Astrocyte of the cerebellum (primary cell): Measurements from ENCODE around the gene C19orf47.
A peak's percentile ranks its signal among the peaks of the same experiment; 100 is the strongest.

Experiments used
- DNase-seq: peaks from one replicate; pipeline ENCODE4 v3.0.0-alpha.2; 2011; ENCODE audit warnings: low read depth
- H3K4me3 ChIP-seq: 2 replicates; pipeline ENCODE4 v1.5.1; 2011; ENCODE audit warnings: mild to moderate bottlenecking, low read depth, low read length, moderate library complexity
- in situ Hi-C: cut with HindIII; loops from 2 replicates; pipeline ENCODE4 v1.10.0; 2017; ENCODE audit warnings: low sequenced_read_pairs
- TF ChIP-seq, protein P1 (sequence below): IDR thresholded peaks from 2 replicates; pipeline ENCODE4 v1.5.1; 2012; ENCODE audit warnings: low read length, low read depth, moderate library complexity, mild to moderate bottlenecking; ENCODE audit errors: missing control alignments

C19orf47 gene

DNA sequence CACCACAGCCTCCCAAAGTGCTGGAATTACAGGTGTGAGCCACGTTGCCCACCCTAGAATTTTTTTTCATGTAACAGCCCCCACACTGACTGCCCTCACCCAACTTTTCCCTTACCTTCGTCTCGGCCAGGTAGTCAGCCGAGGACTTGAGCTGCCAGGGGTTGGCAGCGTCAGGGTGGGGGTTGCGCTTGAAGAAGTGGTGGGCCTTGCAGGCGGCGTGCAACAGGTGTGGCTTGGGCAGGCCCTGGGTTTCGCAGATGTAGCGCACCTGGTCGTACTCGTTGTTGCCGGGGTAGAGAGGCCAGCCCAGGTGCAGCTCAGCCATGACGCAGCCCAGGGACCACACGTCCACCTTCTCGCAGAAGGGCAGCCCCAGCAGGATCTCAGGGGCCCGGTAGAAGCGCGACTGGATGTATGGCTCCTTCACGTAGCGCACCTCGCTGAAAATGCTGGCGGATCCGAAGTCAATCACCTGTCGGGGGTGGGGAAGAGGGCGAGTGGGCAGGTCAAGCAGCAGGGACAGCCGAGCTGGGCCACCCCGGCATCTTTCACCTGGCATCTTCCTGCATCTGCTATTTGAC is 35.6 kb upstream of the C19orf47 start:
- TF ChIP-seq, protein P1, sequence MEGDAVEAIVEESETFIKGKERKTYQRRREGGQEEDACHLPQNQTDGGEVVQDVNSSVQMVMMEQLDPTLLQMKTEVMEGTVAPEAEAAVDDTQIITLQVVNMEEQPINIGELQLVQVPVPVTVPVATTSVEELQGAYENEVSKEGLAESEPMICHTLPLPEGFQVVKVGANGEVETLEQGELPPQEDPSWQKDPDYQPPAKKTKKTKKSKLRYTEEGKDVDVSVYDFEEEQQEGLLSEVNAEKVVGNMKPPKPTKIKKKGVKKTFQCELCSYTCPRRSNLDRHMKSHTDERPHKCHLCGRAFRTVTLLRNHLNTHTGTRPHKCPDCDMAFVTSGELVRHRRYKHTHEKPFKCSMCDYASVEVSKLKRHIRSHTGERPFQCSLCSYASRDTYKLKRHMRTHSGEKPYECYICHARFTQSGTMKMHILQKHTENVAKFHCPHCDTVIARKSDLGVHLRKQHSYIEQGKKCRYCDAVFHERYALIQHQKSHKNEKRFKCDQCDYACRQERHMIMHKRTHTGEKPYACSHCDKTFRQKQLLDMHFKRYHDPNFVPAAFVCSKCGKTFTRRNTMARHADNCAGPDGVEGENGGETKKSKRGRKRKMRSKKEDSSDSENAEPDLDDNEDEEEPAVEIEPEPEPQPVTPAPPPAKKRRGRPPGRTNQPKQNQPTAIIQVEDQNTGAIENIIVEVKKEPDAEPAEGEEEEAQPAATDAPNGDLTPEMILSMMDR: no peak
- no peak for DNase-seq
- in situ Hi-C loops: no loop called here
- H3K4me3 ChIP-seq: no peak overlapping the region

DNA sequence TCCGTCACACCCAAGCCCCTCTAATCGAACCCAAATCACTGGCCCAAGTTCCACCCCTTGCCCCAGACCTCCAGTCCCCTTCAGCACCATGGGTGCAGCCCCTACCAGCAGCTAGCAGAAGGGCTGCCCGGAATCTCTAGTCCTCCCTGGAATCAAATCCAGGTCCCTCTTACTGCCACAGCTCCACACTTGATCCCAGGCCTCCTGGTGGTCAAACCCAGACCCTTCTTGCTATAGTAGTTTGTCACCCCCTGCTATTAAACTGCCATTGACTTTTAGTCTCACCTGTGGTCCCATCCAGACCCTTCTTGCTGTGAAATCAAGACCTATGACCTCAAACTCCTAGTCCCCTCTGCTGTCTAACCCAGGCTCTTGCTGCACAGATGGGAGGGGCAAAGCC is 33.1 kb upstream of the C19orf47 start:
- TF ChIP-seq, protein P1: peak; percentile 17
- in situ Hi-C loops: no loop called here
- DNase-seq: no peak
- H3K4me3 ChIP-seq: no peak overlapping the region

DNA sequence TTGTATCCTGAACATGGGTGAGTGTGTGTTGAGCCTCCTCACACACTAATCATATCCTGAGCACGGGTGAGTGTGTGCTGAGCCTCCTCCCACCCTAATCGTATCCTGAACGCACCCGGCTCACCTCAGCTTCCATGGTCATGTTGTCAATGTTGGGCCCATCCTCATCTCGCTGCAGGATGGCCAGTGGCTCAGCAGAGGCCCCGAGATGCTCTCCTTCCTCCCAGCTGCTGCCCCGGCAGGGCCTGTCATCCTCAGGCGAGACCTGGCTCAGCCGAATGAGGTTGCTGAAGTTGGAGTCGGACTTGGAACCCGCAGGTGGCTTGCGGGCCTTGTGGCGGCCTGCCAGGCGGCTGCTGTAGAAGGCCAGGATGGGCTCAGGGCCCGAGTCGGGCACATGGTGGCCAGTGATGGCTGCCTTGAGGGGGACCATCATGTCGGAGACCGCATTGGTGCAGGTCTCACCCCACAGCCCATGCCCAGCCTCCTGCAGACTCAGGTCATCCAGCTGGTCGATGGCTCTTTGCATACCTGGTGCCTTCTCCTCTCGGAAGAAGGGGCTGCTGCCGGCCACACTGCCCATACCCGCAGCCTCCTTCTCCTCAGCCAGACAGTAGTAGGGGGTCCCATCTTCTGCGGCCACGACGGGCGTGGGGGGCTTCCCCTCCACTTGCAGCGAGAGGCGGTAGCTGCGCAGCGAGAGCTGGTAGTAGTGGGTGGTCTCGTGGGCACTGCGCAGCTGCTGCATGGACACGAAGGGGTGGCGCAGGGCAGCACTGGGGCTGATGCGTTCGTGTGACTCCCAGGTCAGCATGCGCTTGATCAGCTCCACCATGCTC is 32.2 kb upstream of the C19orf47 start:
- no peak overlapping the region for H3K4me3 ChIP-seq
- in situ Hi-C loops: no loop called here
- DNase-seq: no peak
- TF ChIP-seq, protein P1: no peak

DNA sequence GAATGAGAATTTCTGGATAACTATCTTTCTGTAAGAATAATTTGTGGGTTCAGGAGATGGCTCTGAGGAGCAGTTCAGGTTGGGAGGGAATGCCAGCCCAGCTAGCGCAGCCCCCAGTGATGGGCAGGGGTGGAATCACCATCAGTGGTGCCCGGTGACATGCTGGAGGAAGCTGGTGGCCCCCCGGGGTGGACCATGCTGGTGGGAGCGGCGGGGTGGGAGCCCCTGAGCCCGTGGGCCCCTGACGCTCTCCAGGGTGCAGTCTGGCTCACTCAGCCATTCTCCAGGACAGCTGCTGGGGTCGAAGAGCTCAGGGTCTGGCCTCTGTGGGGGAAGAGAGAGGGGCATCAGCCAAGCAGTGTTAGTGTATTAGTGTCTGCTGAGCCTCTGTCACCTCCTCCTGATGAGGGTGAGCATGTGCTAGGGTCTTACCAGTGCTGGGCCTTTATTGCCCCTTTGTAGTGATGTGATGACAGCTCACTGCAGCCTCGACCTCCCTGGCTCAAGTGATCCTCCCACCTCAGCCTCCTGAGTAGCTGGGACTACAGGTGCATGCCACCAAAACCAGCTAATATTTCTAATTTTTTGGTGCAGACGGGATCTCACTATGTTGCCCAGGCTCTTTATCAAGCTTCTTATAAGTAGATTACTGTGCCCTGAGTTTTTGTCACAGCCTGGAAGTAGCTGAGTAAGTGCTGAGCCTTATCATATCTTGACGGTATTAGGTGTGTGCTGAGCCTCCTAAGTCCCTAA is 31.4 kb upstream of the C19orf47 start:
- no peak for DNase-seq
- TF ChIP-seq, protein P1: no peak
- no peak overlapping the region for H3K4me3 ChIP-seq
- in situ Hi-C loops: no loop called here

DNA sequence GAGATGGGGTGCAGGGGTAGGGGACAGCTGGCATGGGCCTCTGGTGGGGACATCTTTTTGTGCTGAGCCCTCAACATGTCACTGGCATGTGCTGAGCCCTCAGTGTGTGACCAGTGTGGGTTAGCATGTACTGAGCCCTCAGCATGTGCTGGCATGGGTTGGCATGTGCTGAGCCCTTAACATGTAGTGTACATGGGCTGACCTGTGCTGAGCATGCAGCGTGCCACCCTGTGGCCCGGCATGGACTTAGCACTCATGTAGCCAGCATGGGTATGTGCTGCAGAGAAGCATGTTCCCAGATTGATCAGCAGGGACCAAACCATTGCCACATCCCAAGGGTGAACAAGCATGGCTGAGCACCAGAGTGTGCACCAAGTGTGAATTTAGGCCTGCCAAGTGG is 30.3 kb upstream of the C19orf47 start:
- no peak for DNase-seq
- no peak overlapping the region for H3K4me3 ChIP-seq
- in situ Hi-C loops: no loop called here
- TF ChIP-seq, protein P1: no peak

DNA sequence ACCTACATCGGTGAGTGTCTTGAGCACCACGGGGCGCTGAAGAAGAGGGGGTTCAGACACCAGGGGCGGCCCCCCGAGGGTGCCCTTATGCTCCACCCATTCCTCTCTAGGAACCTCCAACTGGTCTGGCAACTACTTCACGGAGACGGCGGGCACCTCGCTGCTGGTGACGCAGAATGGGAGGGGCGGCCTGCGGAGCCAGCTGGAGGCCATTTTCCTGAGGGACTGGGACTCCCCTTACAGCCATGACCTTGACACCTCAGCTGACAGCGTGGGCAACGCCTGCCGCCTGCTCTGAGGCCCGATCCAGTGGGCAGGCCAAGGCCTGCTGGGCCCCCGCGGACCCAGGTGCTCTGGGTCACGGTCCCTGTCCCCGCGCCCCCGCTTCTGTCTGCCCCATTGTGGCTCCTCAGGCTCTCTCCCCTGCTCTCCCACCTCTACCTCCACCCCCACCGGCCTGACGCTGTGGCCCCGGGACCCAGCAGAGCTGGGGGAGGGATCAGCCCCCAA is 29.7 kb upstream of the C19orf47 start:
- TF ChIP-seq, protein P1: no peak
- in situ Hi-C loops: no loop called here
- H3K4me3 ChIP-seq: no peak overlapping the region
- no peak for DNase-seq
